Peyer's patch (tissue), 4 donors: ENCODE measurements around the gene TAF11.

ENCODE experiments used
- CTCF ChIP-seq, 6 experiments: fragments of 450-650 bp in 4 of 6; fragments of 200-600 bp in 2 of 6; sonication (generic) in 1 of 6; IDR thresholded peaks; one replicate each; pipeline ENCODE4 v1.5.1; 2017 to 2019; ENCODE audit warnings: antibody characterized with exemption in 6 of 6, mild to moderate bottlenecking in 3 of 6, moderate library complexity in 1 of 6
- POLR2A ChIP-seq, 2 donors: fragments of 450-650 bp; IDR thresholded peaks; one replicate each; pipeline ENCODE4 v1.5.1; 2017; ENCODE audit warnings: antibody characterized with exemption in 2 of 2, mild to moderate bottlenecking in 2 of 2, moderate library complexity in 2 of 2

- TF ChIP-seq CTCF (IDR thresholded peaks at IDR 0.05) (no peak), POLR2A (IDR thresholded peaks at IDR 0.05) (no peak)
Observed at GRCh38 chr6:34928220-34928619, 40.4 kb upstream of the TAF11 start.
